HG03565 (cell line): ENCODE results near the gene KRT8.
"Not testable (repeated sequence)": the region's sequence is repeated elsewhere in the genome, so short reads cannot be mapped to it uniquely, and the experiment has no call there.

Experiments
- ATAC-seq: cut with Tn5 transposase; IDR thresholded peaks from one replicate; pipeline ENCODE4 v1.9.1; 2021; ENCODE audit warnings: mild to moderate bottlenecking, moderate library complexity; ENCODE audit not compliant: unreplicated experiment

Gene KRT8

DNA sequence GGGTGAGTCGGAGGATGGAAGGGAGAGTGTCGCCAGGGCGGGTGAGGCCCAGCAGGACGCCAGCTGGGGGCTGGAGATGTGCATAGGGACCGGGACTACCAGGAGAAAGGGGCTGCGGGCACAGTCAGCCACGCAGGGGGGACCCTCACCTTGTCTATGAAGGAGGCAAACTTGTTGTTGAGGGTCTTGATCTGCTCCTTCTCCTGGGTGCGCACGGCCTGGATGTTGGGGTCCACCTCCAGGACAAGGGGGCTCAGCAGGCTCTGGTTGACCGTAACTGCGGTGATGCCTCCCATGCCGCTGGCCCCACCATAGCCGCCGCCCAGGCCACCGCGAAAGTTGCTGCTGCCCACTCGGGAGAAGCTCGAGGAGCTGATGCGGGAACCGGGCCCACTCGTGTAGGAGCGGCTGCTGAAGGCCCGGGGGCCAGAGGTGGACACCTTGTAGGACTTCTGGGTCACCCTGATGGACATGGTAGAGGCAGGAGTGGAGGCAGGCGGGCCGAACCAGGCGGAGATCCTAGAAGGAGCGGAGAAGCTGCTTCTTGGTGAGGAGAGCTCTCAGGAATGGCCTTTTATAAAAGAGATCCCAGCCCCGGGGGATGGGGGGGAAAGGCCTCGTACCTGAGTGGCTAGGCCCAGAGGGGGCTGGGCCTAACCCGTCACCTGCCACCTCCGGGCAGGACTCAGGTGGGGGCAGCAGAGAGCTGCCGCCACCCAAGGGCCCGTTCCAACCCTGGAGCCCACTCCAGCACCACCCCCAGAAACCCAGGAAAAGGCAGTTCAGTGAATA lies at the start of gene KRT8:
KRT8 (minus strand) TSS at position 568 of the 792 bp plus-strand sequence; CDS start at position 473, 95 bp downstream.
- not testable (repeated sequence) for ATAC-seq

DNA sequence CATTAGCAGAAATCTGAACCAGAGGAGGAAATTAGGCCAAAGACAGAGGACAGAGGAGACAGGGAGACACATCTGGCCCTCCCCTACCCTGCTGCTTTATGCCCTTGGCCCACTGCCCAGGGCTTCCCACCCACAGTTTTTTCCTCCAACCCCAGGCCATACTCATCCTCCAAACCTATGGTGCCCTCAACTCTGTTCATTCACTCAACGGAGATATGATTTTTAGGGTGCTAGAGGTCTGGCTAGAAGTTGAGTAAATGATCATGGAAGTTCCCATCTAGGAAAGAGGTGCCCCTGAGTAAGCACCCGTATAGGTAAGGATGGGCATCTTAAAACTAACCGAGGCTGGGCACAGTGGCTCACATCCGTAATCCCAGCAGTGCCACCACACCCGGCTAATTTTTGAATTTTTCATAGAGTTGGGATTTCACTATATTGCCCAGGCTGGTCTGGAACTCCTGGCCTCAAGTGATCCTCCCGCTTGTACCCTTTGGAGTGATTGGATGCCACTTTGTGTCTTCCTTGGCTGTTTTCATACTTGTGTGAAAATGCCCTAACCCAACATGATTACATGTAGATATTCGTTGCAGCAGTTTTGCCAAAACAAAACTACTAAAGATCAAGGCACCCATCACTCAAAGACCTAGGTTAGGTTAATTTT lies 48.4 kb upstream of the KRT8 start:
- ATAC-seq = no peak

DNA sequence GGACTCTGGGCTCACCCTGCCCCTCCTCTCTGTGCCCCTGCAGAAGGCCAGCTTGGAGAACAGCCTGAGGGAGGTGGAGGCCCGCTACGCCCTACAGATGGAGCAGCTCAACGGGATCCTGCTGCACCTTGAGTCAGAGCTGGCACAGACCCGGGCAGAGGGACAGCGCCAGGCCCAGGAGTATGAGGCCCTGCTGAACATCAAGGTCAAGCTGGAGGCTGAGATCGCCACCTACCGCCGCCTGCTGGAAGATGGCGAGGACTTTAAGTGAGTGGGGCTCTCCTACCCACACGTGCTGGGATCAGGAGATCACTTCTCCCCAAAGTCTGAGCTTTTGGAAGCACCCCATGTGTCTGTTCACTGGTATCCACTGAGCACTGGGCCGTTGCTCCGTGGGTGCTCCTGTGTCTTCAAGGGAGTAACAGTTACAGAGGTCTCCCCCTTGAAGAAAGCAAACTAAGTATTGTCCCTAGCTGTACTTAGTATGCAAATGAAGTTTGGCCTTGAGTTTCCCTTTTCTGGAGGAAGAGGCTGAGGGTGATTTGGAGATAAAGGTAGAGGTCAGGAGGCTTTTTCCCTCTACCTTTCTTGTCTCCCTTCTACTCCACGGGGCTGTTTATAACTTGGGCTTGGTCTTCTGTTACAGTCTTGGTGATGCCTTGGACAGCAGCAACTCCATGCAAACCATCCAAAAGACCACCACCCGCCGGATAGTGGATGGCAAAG lies 47.4 kb upstream of the KRT8 start:
- no peak for ATAC-seq

DNA sequence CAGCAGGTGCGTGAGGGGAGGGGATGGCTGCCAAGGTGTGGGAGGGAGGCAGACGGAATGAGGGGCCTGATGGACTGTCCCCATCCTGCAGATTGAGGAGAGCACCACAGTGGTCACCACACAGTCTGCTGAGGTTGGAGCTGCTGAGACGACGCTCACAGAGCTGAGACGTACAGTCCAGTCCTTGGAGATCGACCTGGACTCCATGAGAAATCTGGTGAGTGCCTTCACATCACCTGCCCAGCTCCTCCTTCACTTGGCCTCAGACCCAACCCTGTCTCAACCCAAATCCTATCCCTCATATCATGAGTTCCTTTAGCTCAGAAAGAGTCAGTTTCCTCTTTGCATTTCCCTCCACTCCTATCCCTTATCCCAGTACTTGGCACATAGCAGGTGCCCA lies 46.8 kb upstream of the KRT8 start:
- no peak for ATAC-seq

DNA sequence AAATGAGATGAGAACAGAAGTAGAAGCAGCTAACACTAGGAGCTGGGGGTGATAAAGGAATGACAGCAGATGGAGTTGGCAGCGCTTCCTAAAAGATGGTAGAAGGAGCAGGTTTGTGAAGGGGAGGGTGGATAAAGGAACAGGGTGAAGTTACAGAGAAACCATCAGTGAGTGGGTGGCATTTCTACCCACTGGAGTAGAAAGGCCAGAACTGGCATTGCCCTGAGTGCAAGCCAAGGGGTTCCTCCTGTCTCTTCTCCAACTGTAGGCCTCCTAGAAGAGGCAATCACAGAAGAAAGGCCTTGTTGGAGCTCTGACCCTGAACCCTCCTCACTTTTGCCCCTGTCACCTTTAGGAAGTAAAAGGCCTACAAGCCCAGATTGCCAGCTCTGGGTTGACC lies 46.2 kb upstream of the KRT8 start:
- no peak for ATAC-seq

DNA sequence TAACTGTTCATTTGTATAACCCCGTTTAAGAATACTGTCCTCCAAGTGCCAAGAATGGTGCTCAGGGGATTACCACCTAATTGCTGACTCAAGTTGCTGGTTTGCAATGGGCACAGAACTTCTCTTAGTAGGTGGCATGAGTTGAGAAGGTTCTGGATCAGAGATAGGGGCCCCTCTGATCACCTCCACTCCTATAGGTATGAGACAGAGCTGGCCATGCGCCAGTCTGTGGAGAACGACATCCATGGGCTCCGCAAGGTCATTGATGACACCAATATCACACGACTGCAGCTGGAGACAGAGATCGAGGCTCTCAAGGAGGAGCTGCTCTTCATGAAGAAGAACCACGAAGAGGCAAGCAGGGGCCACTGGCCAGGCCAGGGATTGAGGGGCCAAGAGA lies 45.7 kb upstream of the KRT8 start:
- ATAC-seq = no peak

DNA sequence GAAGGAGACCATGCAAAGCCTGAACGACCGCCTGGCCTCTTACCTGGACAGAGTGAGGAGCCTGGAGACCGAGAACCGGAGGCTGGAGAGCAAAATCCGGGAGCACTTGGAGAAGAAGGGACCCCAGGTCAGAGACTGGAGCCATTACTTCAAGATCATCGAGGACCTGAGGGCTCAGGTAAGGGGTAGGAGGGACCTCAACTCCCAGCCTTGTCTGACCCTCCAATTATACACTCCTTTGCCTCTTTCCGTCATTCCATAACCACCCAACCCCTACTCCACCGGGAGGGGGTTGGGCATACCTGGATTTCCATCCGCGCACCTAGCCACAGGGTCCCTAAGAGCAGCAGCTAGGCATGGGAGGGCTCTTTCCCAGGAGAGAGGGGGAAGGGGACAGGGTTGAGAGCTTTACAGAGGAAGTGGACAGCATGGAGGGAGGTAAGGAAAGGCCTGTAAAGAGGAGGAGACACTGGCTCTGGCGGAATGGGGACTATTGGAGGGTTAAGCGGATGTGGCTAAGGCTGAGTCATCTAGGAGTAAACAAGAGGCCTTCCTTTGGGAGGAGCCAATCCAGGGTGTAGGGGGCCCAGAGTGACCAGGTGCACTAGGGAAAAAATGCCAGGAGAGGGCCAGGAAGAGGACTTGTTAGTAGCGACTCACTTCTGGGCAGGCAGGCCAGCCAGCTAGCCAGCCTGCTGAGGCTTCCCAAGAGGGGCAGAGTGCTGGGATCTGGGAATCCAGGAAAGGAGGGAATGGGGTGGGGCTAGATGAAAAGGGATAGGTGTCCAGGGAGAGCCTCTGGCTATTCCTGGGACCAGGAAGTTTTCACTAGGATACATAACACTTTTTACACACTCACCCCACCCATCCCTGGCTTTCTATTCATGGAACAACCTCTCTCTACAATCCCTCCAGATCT lies 44.8 kb upstream of the KRT8 start:
- no peak for ATAC-seq

DNA sequence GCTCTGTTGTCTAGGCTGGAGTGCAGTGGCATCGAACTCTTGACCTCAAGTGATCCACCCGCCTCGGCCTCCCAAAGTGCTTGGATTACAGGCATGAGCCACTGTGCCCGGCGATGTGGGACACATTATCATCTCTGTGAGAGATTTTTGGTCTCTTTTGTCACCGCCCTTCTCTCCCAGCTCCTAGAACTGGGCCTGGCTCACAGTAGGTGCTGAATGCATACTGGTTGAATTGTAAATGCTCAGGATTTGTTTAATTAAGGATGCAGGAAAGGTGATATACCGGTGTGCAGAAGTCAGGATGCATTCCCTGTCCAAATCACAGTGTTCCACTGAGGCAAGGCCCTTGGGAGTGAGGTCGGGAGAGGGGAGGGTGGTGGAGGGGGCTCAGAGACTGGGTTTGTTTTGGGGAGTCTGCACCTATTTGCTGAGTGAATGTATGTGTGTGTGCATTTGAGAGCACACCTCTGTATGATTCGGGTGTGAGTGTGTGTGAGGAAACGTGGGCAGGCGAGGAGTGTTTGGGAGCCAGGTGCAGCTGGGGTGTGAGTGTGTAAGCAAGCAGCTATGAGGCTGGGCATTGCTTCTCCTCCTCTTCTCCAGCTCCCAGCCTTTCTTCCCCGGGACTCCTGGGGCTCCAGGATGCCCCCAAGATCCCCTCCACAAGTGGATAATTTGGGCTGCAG lies 43.0 kb upstream of the KRT8 start:
- ATAC-seq = no peak

DNA sequence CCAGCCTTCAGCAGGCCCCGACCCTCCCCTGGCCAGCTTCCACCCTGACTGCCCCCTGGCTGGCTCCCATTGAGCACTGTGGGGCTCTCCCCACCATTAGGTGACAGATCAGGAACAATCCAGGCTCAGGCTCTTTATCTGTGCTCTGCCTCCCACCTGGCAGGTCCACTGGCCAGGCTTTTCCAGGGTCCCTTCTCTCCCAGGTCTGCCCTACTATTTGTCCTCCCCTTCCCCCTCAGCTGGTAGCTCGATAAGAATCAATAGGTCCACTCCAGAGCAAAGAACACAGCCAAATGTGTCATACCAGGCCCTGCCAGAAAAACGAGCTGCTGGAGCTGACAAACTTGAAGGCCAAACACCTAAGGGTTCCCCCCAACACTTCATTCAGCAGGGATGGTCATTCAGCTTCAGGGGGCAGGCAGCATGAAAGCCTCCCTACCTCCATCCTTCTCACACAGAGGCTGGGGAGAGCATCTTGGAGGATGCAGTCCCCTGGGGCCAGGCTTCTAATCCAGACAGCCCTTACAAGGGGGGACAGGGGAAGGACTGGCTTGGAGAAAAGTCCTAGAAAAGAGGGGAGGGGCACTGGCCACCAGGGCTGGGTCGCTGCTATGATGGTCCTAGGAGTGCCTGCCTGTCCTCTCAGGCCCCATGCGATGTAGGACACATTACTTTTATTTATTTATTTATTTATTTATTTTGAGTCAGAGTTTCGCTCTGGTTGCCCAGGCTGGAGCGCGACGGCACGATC lies 42.1 kb upstream of the KRT8 start:
- no peak for ATAC-seq

DNA sequence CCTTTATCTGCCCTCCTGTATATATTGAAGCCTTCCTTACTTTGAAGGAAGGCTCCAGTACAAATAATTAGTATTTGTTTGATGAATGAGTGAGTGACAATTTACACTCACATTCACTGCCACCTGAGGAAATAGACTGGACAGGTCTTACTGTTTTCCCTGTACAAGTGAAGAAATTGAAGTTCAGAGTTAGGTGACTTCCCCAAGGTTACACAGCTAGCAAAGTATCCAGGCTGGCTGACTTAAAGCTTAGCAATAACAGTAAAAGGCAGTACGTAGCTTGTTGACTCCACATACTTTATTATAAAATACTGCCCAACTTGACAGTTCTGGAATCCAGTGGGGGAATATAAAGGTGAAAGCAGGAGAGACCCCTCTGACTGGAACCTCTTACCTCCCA lies 41.5 kb upstream of the KRT8 start:
- ATAC-seq = no peak

DNA sequence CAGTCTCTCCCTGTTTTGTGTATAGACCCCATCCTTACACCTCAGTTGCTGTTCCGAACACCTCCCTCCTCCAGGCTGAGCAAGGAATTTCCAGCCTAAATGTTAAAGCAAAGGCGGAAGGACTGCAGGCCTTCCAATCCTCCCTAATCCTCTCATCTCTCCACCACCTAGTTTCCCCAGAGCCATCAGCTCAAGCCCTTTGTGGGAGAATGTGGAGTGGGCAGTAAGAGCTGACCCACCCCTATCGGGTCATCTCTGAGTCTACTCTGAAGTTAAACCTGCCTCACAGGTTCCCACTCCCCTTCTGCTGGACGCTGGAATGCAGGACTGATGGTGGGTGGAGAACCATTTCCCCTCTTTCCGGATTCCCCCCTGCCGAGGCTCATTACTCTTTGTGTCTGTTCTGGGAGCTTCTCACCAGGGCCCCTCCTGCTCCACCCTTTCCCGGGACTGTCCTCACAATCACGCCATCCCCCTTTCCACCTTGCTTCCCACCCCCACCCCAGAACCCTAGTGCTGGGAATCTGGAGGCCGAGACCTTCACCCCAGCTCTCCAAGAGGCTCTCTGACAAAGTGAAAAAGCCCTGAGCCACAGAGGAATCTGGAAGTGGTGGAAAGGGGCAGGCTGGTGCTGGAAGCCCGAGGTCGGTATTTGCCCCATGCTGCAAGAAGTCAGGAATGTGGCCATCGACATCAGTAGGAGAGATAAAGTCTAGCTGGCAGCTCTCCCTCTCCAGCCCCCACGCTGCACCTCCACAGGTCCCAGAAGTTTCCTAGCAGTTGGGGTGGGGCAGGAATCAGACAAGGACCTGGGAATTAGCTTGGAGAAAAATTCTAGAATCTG lies 40.7 kb upstream of the KRT8 start:
- ATAC-seq = no peak

DNA sequence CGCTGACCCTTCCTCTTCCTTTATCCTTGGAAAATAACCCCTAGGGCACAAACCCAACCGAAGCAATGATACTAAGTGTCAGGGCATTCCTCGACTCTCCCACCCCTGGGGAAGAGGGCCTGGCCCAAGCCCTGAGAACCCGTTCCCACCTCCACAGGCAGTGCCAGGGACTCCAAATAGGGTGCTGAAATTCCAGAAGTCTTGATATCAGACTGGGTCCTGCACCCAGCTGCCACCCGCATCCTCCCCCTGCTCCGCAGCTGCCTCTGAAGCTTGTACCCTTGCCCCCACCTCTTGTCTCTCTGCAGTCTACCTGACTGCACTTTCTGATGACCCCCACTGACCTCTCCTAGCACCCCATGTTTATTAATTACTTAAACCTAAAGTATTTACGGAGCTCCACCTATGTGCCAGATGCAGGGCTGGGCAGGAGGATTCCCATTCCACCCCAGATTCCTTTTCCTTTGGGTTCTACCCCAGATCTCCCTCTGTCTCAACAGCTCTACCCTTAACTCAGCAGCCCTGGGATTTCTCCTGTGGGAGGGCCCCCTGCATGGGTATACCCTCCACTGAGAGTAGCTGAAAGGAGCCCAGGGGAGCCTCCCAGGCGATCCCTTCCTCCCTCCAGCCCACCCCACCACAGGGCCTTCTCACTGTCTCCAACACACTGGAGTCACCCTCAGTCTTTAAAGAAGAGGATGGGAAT lies 40.0 kb upstream of the KRT8 start:
- no peak for ATAC-seq

DNA sequence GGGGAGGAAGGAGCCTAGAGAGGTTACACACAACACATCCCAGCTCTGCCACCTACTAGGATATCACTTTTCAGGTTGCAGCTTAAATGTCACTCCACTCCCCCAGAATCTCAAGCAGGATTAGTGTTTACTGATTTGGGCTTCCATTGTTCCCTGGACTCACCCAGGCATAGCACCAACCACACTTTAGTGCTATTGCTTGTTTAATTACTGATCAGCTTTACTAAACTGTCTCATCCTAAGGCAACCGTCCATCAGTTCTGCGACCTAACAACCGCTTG lies 38.0 kb upstream of the KRT8 start:
- no peak for ATAC-seq

DNA sequence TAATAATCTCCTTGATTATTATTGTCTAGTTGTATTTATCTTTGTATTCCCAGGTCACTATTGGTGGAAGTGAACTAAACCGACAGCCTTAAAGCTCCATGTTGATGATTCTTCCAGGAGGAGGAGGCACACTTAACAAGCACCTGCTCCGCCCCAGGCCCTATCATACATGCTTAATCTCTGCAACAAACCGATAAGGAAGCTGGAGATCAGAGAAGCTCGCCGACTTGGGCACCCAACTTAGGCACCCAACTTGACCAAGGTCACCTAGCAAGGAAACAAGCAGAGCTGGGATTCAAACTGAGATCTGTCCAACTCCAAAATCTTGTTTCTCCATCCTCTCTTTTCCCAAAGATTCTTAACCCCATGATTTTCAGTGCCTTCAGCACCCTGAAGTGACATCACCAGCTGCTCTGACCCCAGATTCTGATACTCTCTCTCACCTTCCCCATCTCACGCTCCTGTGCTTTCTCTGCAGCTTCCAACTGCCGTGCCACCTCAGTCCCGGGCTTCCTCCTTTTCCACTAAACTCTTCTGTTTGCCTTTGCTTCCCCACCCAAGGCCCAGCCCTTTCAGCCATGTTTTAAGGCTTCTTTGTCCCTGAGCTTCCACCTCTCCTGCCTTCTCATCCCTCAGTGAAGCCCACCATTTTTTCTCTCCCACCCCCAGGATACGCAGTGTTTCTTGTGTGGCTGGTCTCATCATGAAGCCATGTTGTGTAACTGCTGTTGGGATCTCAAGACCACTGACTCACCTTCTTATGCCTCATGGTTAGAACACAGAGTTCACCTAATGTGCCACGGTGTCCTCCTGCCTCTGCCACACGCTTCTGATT lies 37.4 kb upstream of the KRT8 start:
- no peak for ATAC-seq

DNA sequence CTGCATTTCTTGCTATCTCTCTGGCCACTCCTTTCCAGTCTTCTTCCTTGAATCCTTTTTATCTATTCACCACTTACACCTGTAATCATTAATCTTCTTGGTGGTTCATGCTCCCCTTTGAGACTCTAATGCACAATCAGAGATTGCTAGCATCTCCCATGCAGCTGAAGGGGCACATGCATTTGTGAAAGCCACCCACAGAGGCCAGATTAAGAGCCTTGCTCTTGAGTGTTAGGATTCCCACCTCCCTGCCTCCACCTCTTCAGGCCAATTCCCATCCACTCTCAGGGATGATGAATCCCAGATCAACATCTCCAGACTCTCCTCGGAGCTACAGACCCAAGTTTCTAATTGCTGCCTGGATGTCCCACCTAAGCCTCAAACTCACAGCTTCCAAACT lies 24.7 kb upstream of the KRT8 start:
- ATAC-seq = no peak

DNA sequence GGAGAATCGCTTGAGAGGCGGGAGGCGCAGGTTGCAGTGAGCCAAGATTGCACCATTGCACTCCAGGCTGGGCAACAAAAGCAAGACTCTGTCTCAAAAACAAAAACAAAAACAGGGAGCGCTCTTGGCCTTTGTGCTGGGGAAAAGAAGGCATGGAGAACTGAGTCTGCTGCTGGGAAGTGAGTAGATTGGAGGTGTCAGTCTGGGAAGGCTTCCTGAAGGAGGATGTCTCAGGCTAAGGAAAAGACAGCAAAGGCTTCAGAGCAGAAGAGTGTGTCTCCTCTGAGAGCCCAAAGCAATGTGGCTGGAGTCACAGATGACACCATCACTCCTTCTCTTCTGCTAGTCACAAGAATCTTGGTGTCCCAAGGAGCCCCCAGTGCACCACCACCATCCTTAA lies 23.1 kb upstream of the KRT8 start:
- ATAC-seq = no peak

DNA sequence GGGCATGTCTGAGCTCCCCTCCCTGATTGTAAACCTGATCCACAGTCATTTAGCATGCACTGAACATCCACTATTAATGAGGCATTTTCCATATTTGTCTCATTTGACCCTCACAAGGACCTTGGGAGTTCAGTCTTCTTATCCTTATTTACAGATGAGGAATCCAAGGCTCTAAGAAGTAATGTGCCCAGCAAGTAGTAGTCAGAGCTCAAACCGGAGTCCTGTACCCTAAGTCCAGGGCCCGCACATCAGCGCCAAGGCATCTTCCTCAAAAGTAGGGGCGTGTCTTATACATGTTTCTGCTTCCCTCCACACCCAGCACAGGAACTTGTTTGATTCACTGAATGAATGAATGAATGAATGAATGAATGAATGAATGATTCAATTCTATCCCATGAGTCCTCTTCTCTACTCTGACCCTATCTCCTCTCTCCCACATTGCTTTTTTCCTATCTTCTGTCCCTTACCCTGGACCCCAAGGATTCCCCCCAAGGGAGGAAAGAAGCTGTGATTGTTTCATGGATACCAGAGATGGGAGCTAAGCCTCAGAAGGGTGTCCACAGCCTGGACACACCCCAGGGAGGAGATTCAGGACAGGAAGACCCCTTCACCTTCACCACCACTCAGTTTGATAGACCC lies 21.8 kb upstream of the KRT8 start:
- ATAC-seq = no peak
